GM19455 (cell line): ENCODE measurements around the gene ZNF84.
A peak's percentile ranks its signal among the peaks of the same experiment; 100 is the strongest.

ENCODE experiments used
- ATAC-seq: cut with Tn5 transposase; IDR thresholded peaks from one replicate; pipeline ENCODE4 v1.9.1; 2021; ENCODE audit not compliant: unreplicated experiment

The ZNF84 gene

DNA sequence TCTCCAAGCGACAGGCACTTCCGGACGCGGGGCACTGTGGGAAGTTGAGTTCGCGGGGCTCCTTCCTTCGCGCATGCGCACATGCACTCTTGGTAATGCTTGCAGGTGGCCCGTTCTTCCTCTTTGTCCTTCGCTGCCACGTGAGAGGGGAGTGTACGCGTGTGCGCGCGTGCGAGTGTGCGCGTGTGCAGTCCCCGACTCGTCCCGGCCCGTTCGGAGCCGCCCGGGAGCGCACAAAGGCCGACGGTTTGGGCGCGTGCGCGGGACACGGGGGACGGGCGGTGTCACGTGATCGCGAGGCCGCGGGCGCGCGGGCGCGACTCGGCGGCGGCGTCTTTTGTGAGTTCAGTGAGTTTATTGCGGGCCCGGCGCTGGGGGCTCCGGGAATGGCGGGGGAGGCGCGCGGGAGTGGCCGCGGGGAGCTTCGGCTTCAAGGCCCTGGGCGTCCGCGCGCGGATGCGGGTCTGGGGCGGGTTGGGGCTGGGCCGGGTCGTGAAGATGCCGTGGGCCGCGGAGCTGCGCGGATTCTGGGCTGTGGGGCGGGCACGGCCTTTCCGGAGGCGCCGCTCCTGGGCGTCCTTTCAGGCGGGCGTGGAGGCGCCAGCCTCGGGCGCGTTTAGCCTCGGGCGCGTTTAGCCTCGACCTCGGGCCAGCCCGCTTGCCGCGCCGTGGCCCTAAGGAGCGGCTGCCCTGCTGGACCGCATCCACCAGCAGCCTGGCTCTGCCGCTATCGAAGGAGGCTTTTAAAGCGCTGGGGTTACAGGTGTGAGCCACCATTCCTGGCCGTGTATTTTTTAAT, at the start of gene ZNF84:
Gene ZNF84 (plus strand): TSS at position 303 of the 799 bp plus-strand sequence. CDS start 3,959 bp downstream, outside the sequence.
- peak; percentile 95 for ATAC-seq

- ATAC-seq: no peak
Measured at GRCh38 chr12:132998741-132999140, 38.6 kb upstream of the ZNF84 start.

DNA sequence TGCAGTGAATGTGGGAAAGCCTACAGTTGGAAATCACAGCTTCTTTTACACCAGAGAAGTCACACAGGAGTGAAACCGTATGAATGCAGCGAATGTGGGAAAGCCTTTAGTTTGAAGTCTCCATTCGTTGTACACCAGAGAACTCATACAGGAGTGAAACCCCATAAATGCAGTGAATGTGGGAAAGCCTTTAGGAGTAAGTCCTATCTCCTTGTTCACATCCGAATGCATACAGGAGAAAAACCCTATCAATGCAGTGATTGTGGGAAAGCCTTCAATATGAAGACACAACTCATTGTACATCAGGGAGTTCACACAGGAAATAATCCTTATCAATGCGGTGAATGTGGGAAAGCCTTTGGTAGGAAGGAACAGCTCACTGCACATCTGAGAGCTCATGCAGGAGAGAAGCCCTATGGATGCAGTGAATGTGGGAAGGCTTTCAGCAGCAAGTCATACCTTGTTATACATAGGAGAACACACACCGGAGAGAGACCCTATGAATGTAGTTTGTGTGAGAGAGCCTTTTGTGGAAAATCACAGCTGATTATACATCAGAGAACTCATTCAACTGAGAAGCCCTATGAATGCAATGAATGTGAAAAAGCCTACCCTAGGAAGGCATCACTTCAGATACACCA, 26.5 kb upstream of the ZNF84 start:
- no peak for ATAC-seq

DNA sequence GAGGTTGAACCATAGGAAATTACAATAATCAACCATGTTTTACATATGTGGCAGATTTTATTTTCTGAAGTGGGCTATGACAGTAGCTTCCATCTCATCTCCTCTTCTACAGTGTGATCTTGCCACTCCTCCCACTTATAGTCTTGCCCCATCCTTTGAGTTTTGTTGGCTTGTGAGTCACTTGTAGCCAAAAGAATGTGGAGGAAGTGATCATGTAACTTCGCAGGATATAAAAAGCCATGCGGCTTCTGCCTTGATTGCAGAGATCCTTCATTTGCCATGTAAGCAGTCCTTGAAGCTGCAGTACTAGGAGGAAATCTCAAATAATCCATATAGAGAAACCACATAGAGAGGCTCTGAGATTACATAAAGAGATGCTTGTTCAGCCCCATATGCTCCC, 13.7 kb upstream of the ZNF84 start:
- no peak for ATAC-seq

- no peak for ATAC-seq
Measured at GRCh38 chr12:133026996-133027395, 10.3 kb upstream of the ZNF84 start.

DNA sequence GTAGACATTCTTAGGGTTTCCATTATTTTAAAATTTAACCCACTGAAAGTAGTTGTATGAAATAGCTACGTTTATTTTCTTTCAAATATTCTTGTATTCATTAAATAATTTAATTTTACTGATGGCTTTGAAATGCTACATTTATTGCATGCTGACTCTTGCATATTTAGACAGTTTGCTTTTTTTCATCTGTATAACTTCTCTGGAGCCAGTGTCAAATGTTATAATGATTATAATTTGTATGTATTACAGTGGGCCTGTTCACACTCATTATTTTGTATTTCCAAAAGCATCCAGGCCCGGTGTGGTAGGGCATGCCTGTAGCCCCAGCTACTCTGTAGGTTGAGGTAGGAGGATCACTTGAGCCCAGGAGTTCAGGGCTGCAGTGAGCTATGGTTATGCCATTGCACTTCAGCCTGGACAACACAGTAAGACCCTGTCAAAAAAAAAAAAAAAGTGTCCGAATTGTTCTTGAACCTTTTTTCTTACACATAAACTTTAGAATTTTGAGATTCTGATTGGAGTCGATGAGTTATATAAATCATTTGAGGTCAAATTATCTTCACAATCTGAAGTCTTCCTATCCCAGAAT, 905 bp downstream of the ZNF84 start:
- ATAC-seq: no peak

- ATAC-seq: no peak
Measured at GRCh38 chr12:133046698-133047097, 9.4 kb downstream of the ZNF84 start.

DNA sequence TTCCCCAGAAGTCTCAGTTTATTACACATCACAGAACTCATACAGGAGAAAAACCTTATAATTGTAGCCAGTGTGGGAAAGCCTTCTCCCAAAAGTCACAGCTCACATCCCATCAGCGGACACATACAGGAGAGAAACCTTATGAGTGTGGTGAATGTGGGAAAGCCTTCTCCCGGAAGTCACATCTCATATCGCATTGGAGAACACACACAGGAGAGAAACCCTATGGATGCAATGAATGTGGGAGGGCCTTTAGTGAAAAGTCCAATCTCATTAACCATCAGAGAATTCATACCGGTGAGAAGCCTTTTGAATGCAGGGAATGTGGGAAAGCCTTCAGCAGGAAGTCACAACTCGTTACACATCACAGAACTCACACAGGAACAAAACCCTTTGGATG, 20.1 kb downstream of the ZNF84 start:
- ATAC-seq: no peak

DNA sequence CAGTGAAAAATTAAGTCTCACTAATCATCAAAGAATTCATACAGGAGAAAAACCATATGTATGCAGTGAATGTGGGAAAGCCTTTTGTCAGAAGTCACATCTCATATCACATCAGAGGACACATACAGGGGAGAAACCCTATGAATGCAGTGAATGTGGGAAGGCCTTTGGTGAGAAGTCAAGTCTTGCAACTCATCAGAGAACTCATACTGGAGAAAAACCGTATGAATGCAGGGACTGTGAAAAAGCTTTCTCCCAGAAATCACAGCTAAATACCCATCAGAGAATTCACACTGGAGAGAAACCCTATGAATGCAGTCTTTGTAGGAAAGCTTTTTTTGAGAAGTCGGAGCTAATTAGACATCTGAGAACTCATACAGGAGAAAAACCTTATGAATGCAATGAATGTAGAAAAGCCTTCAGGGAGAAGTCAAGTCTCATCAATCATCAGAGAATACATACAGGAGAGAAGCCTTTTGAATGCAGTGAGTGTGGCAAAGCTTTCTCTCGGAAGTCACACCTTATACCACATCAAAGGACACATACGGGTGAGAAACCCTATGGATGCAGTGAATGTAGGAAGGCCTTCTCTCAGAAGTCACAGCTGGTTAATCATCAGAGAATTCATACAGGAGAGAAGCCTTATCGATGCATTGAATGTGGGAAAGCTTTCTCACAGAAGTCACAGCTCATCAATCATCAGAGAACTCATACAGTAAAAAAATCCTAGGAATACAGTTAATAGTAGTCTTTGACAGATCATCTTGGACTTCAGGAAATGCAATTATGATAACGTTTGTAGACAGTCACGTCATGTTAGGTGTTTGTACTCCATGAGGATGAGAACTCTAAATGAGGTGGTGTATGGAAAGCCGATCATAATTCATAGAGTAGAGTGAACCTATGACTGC, 21.1 kb downstream of the ZNF84 start:
- no peak for ATAC-seq

DNA sequence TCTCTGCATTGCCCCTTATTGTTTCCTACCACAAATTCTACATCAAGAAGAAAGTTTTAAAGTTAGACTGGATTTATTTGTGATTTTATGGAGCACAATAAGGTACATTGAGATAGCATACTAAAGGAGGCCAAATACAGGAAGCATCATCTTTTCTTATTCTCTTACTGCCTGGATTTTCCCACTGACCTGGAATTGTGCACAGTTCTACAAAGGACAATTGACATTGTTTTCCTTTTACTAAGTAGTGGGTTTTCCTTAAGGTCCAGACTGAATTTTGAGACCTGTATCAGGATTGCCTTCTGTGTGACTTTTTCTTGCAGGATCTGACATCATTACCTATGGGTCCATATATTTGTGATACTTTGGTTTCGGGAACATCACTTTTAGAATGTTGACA, 24.6 kb downstream of the ZNF84 start:
- ATAC-seq: no peak

- ATAC-seq: no peak
Measured at GRCh38 chr12:133063556-133063955, 26.2 kb downstream of the ZNF84 start.

- ATAC-seq: no peak
Measured at GRCh38 chr12:133073836-133074235, 36.5 kb downstream of the ZNF84 start.

DNA sequence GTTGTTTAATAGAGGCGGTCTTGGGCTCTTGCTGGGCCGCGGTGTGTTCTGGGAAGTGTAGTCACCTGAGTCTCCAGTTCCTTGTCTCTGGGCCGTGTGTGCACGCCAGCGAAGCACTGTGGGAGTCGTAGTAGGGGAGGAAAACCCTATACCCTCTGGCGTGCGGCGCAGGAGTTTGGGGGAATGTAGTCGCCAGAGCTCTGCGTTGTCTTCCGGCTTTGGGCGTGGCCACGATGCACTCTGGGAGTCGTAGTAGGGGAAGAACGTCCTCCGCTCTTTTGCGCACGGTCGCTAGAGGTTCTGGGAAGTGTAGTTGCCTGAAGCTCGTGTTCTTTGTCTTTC, 42.7 kb downstream of the ZNF84 start:
- peak; percentile 72 for ATAC-seq

GRCh38 chr12:133080368-133081158, 43.3 kb downstream of the ZNF84 start, which contains the start of gene ZNF140:
Gene ZNF140 (plus strand): TSS chr12:133080923. CDS start chr12:133081321, 398 bp downstream.
- peak; percentile 82 for ATAC-seq

GRCh38 chr12:133081159-133081780, 44.0 kb downstream of the ZNF84 start:
- ATAC-seq: no peak

DNA sequence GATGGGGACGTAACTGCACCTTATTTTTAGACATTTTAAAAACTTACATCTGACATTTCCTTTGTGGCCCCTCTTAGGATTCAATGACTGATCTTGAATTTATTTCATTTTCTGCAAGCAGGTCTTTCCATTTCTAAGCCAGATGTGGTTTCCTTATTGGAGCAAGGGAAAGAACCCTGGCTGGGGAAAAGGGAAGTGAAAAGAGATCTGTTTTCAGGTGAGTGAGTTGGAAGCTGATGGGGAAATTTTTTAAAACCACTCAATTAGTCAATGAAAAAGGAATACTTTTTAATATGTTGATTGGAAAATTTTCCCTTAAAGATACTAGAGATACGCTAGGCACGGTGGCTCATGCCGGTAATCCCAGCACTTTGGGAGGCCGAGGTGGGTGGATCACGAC, 46.0 kb downstream of the ZNF84 start:
- no peak for ATAC-seq

- no peak for ATAC-seq
Measured at GRCh38 chr12:133105620-133106019, 68.3 kb downstream of the ZNF84 start.

GRCh38 chr12:133106253-133106652, 68.9 kb downstream of the ZNF84 start:
- ATAC-seq: no peak

GRCh38 chr12:133107121-133107520, 69.8 kb downstream of the ZNF84 start:
- no peak for ATAC-seq

DNA sequence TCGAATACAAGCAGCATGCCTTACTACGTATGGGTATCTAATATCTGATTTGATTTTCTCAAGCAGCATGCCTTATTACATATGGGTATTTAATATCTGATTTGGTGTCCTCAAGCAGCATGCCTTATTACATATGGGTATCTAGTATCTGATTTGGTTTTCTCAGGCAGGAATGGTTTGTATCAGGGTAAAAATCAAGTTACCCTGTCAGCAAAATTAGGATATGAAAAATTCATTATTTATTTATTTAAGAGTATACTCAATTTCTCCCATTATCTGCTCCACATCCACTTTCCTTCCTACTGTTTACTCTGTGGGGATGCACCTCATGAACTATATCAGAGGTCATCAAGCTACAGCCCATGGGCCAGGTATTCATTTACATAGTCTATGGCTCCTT, 70.8 kb downstream of the ZNF84 start:
- ATAC-seq: no peak
